H9 (cell line): Measurements from ENCODE around the gene RIIAD1. TPM values are rescaled to one million over a fixed set of nuclear protein-coding genes. Genes with fewer than 3 reads are reported as not detected.

Experiments used
- DNase-seq: peaks from one replicate; pipeline ENCODE4 v3.0.0-alpha.2; 2017
- H2AFZ ChIP-seq: one replicate; pipeline ENCODE4 v1.6.1; 2013; ENCODE audit warnings: mild to moderate bottlenecking, low read length, control low read depth, moderate library complexity
- H2AK5ac ChIP-seq: 2 replicates; pipeline ENCODE4 v1.6.1; 2013; ENCODE audit warnings: low read length, control low read depth, mixed read lengths; ENCODE audit not compliant: insufficient read length
- H2BK120ac ChIP-seq: one replicate; pipeline ENCODE4 v1.6.1; 2013; ENCODE audit warnings: low read depth, mild to moderate bottlenecking, low read length, control low read depth, inconsistent platforms; ENCODE audit not compliant: poor library complexity, severe bottlenecking
- H2BK12ac ChIP-seq: 2 replicates; pipeline ENCODE4 v1.6.1; 2013; ENCODE audit warnings: low read length, control low read depth, mixed read lengths, low read depth; ENCODE audit not compliant: insufficient read length
- H2BK15ac ChIP-seq: 2 replicates; pipeline ENCODE4 v1.6.1; 2013; ENCODE audit warnings: low read depth, low read length, control low read depth
- H2BK20ac ChIP-seq: one replicate; pipeline ENCODE4 v1.6.1; 2013; ENCODE audit warnings: low read depth, mild to moderate bottlenecking, low read length, control low read depth, inconsistent platforms; ENCODE audit not compliant: poor library complexity, severe bottlenecking
- H2BK5ac ChIP-seq: 2 replicates; pipeline ENCODE4 v1.6.1; 2013; ENCODE audit warnings: low read length, control low read depth, mixed read lengths; ENCODE audit not compliant: insufficient read length
- H3K14ac ChIP-seq: 2 replicates; pipeline ENCODE4 v1.6.1; 2013; ENCODE audit warnings: low read length, control low read depth; ENCODE audit not compliant: insufficient read depth
- H3K18ac ChIP-seq: 2 replicates; pipeline ENCODE4 v1.6.1; 2013; ENCODE audit warnings: low read depth, mild to moderate bottlenecking, mixed read lengths, low read length, control low read depth; ENCODE audit not compliant: insufficient read length
- H3K23ac ChIP-seq: 2 replicates; pipeline ENCODE4 v1.6.1; 2013; ENCODE audit warnings: low read length, control low read depth, mixed read lengths, low read depth; ENCODE audit not compliant: insufficient read length
- H3K23me2 ChIP-seq: 2 replicates; pipeline ENCODE4 v1.6.1; 2013; ENCODE audit warnings: low read depth, mild to moderate bottlenecking, mixed read lengths, low read length, control low read depth; ENCODE audit not compliant: insufficient read length, poor library complexity, severe bottlenecking
- H3K27ac ChIP-seq: 2 replicates; pipeline ENCODE4 v1.5.1; 2013; ENCODE audit warnings: low read length, control low read depth, mixed read lengths, low read depth; ENCODE audit not compliant: insufficient read length
- H3K27me3 ChIP-seq: 2 replicates; pipeline ENCODE4 v1.6.1; 2013; ENCODE audit warnings: low read length, control low read depth, inconsistent platforms; ENCODE audit not compliant: insufficient read depth
- H3K4ac ChIP-seq: 2 replicates; pipeline ENCODE4 v1.6.1; 2013; ENCODE audit warnings: low read depth, mild to moderate bottlenecking, control low read depth, inconsistent platforms, low read length, moderate library complexity
- H3K4me1 ChIP-seq: 2 replicates; pipeline ENCODE4 v1.6.1; 2013; ENCODE audit warnings: low read length, control low read depth, inconsistent platforms; ENCODE audit not compliant: insufficient read depth
- H3K4me2 ChIP-seq: 2 replicates; pipeline ENCODE4 v1.6.1; 2013; ENCODE audit warnings: low read length, control low read depth, mixed read lengths; ENCODE audit not compliant: insufficient read length, insufficient read depth
- H3K56ac ChIP-seq: 2 replicates; pipeline ENCODE4 v1.6.1; 2013; ENCODE audit warnings: low read depth, mild to moderate bottlenecking, mixed read lengths, low read length, control low read depth; ENCODE audit not compliant: insufficient read length
- H3K79me1 ChIP-seq: 2 replicates; pipeline ENCODE4 v1.6.1; 2013; ENCODE audit warnings: low read depth, mild to moderate bottlenecking, moderate library complexity, low read length, control low read depth, inconsistent platforms; ENCODE audit not compliant: insufficient read depth, poor library complexity, severe bottlenecking
- H3K79me2 ChIP-seq: 2 replicates; pipeline ENCODE4 v1.6.1; 2013; ENCODE audit warnings: low read length, control low read depth, inconsistent platforms; ENCODE audit not compliant: insufficient read depth
- H3K9ac ChIP-seq: 2 replicates; pipeline ENCODE4 v1.6.1; 2013; ENCODE audit warnings: low read length, control low read depth, mixed read lengths; ENCODE audit not compliant: insufficient read length; ENCODE audit errors: extremely low read depth
- H3K9me3 ChIP-seq: one replicate; pipeline ENCODE4 v1.6.1; 2013; ENCODE audit warnings: low read depth, low read length, inconsistent platforms; ENCODE audit not compliant: control insufficient read depth
- H3T11ph ChIP-seq: one replicate; pipeline ENCODE4 v1.6.1; 2013; ENCODE audit warnings: mild to moderate bottlenecking, low read length, control low read depth, inconsistent platforms
- H4K20me1 ChIP-seq: one replicate; pipeline ENCODE4 v1.6.1; 2013; ENCODE audit not compliant: control insufficient read depth, insufficient read length, insufficient read depth
- H4K5ac ChIP-seq: 2 replicates; pipeline ENCODE4 v1.6.1; 2013; ENCODE audit warnings: low read depth, mild to moderate bottlenecking, mixed read lengths, low read length, control low read depth; ENCODE audit not compliant: insufficient read length
- H4K8ac ChIP-seq: replicated peaks from 2 replicates; pipeline ENCODE4 v1.6.1; 2013; ENCODE audit warnings: low read length, control low read depth, mixed read lengths, low read depth; ENCODE audit not compliant: insufficient read length
- H4K91ac ChIP-seq: 2 replicates; pipeline ENCODE4 v1.6.1; 2013; ENCODE audit warnings: low read depth, mild to moderate bottlenecking, moderate library complexity, mixed read lengths, low read length, control low read depth; ENCODE audit not compliant: insufficient read length
- H3K27ac Mint-ChIP-seq, 3 experiments: 2 replicates in 2 of 3; 3 replicates in 1 of 3; pipeline ENCODE4 v1.8.0; 2020 to 2021; ENCODE audit warnings: mixed read lengths in 3 of 3, mild to moderate bottlenecking in 1 of 3, moderate library complexity in 1 of 3
- H3K27me3 Mint-ChIP-seq: 2 replicates; pipeline ENCODE4 v1.8.0; 2021; ENCODE audit warnings: low read depth, mild to moderate bottlenecking, moderate library complexity, mixed read lengths
- H3K36me3 Mint-ChIP-seq, 3 experiments: 2 replicates in 2 of 3; 3 replicates in 1 of 3; pipeline ENCODE4 v1.8.0; 2020 to 2021; ENCODE audit warnings: low read depth in 3 of 3, mixed read lengths in 3 of 3; ENCODE audit not compliant: insufficient read depth in 1 of 3
- H3K4me1 Mint-ChIP-seq, 2 experiments: 2 replicates each; pipeline ENCODE4 v1.8.0; 2020; ENCODE audit warnings: mixed read lengths in 2 of 2
- H3K4me3 Mint-ChIP-seq, 2 experiments: 2 replicates in 1 of 2; 3 replicates in 1 of 2; pipeline ENCODE4 v1.8.0; 2020 to 2021; ENCODE audit warnings: mild to moderate bottlenecking in 2 of 2, mixed read lengths in 2 of 2, moderate library complexity in 1 of 2
- H3K9me3 Mint-ChIP-seq, 2 experiments: 2 replicates in 1 of 2; 3 replicates in 1 of 2; pipeline ENCODE4 v1.8.0; 2020; ENCODE audit warnings: mild to moderate bottlenecking in 2 of 2, mixed read lengths in 2 of 2, moderate library complexity in 1 of 2
- WGBS: extraction: QIAGEN DNeasy Blood & Tissue Kit; methylation state at CpG from one replicate; pipeline ENCODE4 v1.1.7; 2013; ENCODE audit warnings: missing lambda C conversion rate, low lambda C conversion rate, mixed read lengths; ENCODE audit not compliant: insufficient read length; ENCODE audit errors: extremely low coverage; 5-methylcytosine and 5-hydroxymethylcytosine counted together
- total RNA-seq: library from RNA; stranded (reverse); gene quantifications from 2 replicates; pipeline ENCODE4 v1.2.1, GENCODE V29; 2021
- TF ChIP-seq, protein P1 (sequence below): fragments of 200-600 bp; sonication (generic); conservative IDR thresholded peaks from 3 replicates; pipeline ENCODE4 v1.8.0; 2021; ENCODE audit warnings: antibody characterized with exemption, mild to moderate bottlenecking

Gene RIIAD1
- total RNA-seq, 1 experiment from 2014 or later, result 1.4 TPM

DNA sequence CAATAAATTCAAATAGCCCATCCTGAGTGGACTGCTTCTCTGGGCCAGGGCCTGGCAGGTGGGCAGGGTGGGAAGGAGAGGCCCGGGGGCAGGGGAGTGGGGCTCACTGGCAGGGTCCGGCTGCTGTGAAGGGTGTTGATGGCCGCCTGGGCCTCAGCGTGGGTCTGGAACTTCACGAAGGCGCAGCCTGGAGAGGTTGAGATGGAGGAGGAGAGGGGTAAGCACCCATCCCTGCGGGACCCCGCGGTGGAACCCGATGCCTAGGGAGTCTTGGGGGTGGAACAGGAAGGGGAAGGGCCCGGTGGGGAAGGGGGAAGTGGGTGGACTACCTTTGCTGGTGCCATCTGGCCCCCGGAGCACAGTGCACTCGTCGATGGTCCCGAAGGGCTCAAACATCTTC, 12.4 kb upstream of the RIIAD1 start:
- no peak for DNase-seq
- Histone ChIP-seq H3K4me1 (no peaks in the 10 kb centered on the region), H3K27me3 (no peaks in the 10 kb centered on the region), H4K8ac (no peak overlapping the region), H4K5ac (no peak overlapping the region), H3K9ac (no peak overlapping the region), H2AFZ (no peak overlapping the region), H4K91ac (no peak overlapping the region), H3K9me3 (no peaks in the 10 kb centered on the region), H4K20me1 (no peaks in the 10 kb centered on the region), H3K14ac (no peak overlapping the region), H3K4ac (no peak overlapping the region), H3K56ac (no peak overlapping the region), H2BK5ac (no peak overlapping the region), H3K79me1 (no peaks in the 10 kb centered on the region), H2BK20ac (no peak overlapping the region), H2BK120ac (no peak overlapping the region), H2AK5ac (no peak overlapping the region), H3K4me2 (no peak overlapping the region), H3K23ac (no peak overlapping the region), H3T11ph (no peak overlapping the region), H2BK15ac (no peak overlapping the region), H3K23me2 (no peaks in the 10 kb centered on the region), H2BK12ac (no peak overlapping the region), H3K79me2 (no peaks in the 10 kb centered on the region), H3K27ac (no peak overlapping the region), H3K18ac (no peak overlapping the region)
- no peaks in the 10 kb centered on the region for H3K9me3 Mint-ChIP-seq
- no peak overlapping the region for H3K4me3 Mint-ChIP-seq
- TF ChIP-seq, protein P1, sequence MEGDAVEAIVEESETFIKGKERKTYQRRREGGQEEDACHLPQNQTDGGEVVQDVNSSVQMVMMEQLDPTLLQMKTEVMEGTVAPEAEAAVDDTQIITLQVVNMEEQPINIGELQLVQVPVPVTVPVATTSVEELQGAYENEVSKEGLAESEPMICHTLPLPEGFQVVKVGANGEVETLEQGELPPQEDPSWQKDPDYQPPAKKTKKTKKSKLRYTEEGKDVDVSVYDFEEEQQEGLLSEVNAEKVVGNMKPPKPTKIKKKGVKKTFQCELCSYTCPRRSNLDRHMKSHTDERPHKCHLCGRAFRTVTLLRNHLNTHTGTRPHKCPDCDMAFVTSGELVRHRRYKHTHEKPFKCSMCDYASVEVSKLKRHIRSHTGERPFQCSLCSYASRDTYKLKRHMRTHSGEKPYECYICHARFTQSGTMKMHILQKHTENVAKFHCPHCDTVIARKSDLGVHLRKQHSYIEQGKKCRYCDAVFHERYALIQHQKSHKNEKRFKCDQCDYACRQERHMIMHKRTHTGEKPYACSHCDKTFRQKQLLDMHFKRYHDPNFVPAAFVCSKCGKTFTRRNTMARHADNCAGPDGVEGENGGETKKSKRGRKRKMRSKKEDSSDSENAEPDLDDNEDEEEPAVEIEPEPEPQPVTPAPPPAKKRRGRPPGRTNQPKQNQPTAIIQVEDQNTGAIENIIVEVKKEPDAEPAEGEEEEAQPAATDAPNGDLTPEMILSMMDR, result no peak
- H3K4me1 Mint-ChIP-seq, result peaks cover 11 to 20% of the 10 kb centered on the region in 2 experiments
- peaks cover 3% of the 10 kb centered on the region; the same call in 1 of the 2 replicates for H3K27me3 Mint-ChIP-seq
- H3K27ac Mint-ChIP-seq, result no peak overlapping the region
- no peaks in the 10 kb centered on the region for H3K36me3 Mint-ChIP-seq
- no CpG with 5 or more reads among the region's 15 CpGs for WGBS
